HEK293 (cell line): ENCODE results near the gene E2F4.
A peak's percentile ranks its signal among the peaks of the same experiment; 100 is the strongest.

Experiments
- CTCF ChIA-PET: fragments of 350-600 bp; formaldehyde crosslinking; extraction: SDS; loops from one replicate; lab custom pipeline; 2021; ENCODE audit warnings: antibody characterized with exemption; lab: Yijun Ruan, JAX
- POLR2A ChIA-PET: fragments of 300-600 bp; formaldehyde crosslinking; extraction: SDS; loops from one replicate; lab custom pipeline; 2020; ENCODE audit warnings: antibody characterized with exemption, inconsistent platforms; lab: Yijun Ruan, JAX
- H3K27ac ChIP-seq: fragments of 200-500 bp; sonication (Bioruptor generic); 2 replicates; pipeline ENCODE4 v1.5.1; 2014; ENCODE audit warnings: low read depth, low read length, control low read depth, inconsistent platforms; ENCODE audit errors: extremely low read depth
- H3K36me3 ChIP-seq, 2 experiments: fragments of 200-500 bp in 1 of 2; sonication (Bioruptor generic) in 1 of 2; 1 replicate in 1 of 2; 2 replicates in 1 of 2; pipeline ENCODE4 v1.5.1; 2014 to 2017; ENCODE audit warnings: inconsistent platforms in 2 of 2, low read length in 2 of 2; ENCODE audit not compliant: control insufficient read depth in 2 of 2, insufficient read depth in 1 of 2
- H3K4me1 ChIP-seq: fragments of 200-500 bp; sonication (Bioruptor generic); 2 replicates; pipeline ENCODE4 v1.5.1; 2014; ENCODE audit warnings: mild to moderate bottlenecking, low read length, inconsistent platforms; ENCODE audit not compliant: control insufficient read depth, insufficient read depth
- H3K4me3 ChIP-seq: 2 replicates; pipeline ENCODE4 v1.5.1; 2011; ENCODE audit warnings: low read depth, mild to moderate bottlenecking, control low read depth, low read length, moderate library complexity
- H3K9me3 ChIP-seq: fragments of 200-500 bp; sonication (Bioruptor generic); 2 replicates; pipeline ENCODE4 v1.5.1; 2014; ENCODE audit warnings: low read depth, low read length, inconsistent platforms; ENCODE audit not compliant: control insufficient read depth, insufficient read depth
- BCL6B ChIP-seq: fragments of 450-650 bp; formaldehyde crosslinking; IDR thresholded peaks from 2 replicates; pipeline ENCODE4 v1.5.1; 2017; ENCODE audit warnings: missing biosample characterization, missing genetic modification characterization
- ELK4 ChIP-seq: IDR thresholded peaks from 2 replicates; pipeline ENCODE4 v1.6.1; 2011; ENCODE audit warnings: mild to moderate bottlenecking, low read depth, low read length, borderline replicate concordance
- GLI2 ChIP-seq: fragments of 450-650 bp; formaldehyde crosslinking; IDR thresholded peaks from 2 replicates; pipeline ENCODE4; 2017; ENCODE audit warnings: missing biosample characterization, missing genetic modification characterization, low read depth, borderline replicate concordance
- IKZF3 ChIP-seq: fragments of 450-650 bp; IDR thresholded peaks from 2 replicates; pipeline ENCODE4 v1.5.0; 2018; ENCODE audit warnings: missing biosample characterization, mild to moderate bottlenecking, missing genetic modification characterization, moderate library complexity
- PATZ1 ChIP-seq: fragments of 450-650 bp; formaldehyde crosslinking; IDR thresholded peaks from 2 replicates; pipeline ENCODE4 v1.5.1; 2016; ENCODE audit warnings: missing biosample characterization, missing genetic modification characterization
- PRDM6 ChIP-seq: fragments of 450-650 bp; formaldehyde crosslinking; IDR thresholded peaks from 2 replicates; pipeline ENCODE4 v1.5.1; 2017; ENCODE audit warnings: missing biosample characterization, missing genetic modification characterization
- REST ChIP-seq: fragments of 450-650 bp; formaldehyde crosslinking; IDR thresholded peaks from 2 replicates; pipeline ENCODE4 v1.5.1; 2016; ENCODE audit warnings: missing biosample characterization, missing genetic modification characterization
- ZBTB17 ChIP-seq: fragments of 450-650 bp; formaldehyde crosslinking; IDR thresholded peaks from 2 replicates; pipeline ENCODE4 v1.5.1; 2016; ENCODE audit warnings: missing biosample characterization, missing genetic modification characterization
- ZNF19 ChIP-seq: fragments of 450-650 bp; formaldehyde crosslinking; IDR thresholded peaks from 2 replicates; pipeline ENCODE4; 2016; ENCODE audit warnings: missing biosample characterization, missing genetic modification characterization, low read depth
- ZNF23 ChIP-seq: fragments of 450-650 bp; formaldehyde crosslinking; IDR thresholded peaks from 2 replicates; pipeline ENCODE4 v1.5.1; 2016; ENCODE audit warnings: missing biosample characterization, missing genetic modification characterization, borderline replicate concordance
- ZNF366 ChIP-seq: fragments of 450-650 bp; formaldehyde crosslinking; conservative IDR thresholded peaks from 2 replicates; pipeline ENCODE4 v1.5.1; 2016; ENCODE audit warnings: missing biosample characterization, missing genetic modification characterization
- ZNF423 ChIP-seq: fragments of 450-650 bp; formaldehyde crosslinking; IDR thresholded peaks from 2 replicates; pipeline ENCODE4 v1.5.1; 2016; ENCODE audit warnings: missing biosample characterization, missing genetic modification characterization
- ZNF561 ChIP-seq: fragments of 450-650 bp; IDR thresholded peaks from 2 replicates; pipeline ENCODE4 v1.5.1; 2018; ENCODE audit warnings: missing biosample characterization, missing genetic modification characterization, borderline replicate concordance
- ZNF768 ChIP-seq: fragments of 450-650 bp; formaldehyde crosslinking; IDR thresholded peaks from 2 replicates; pipeline ENCODE4 v1.5.1; 2018; ENCODE audit warnings: missing biosample characterization, mild to moderate bottlenecking, missing genetic modification characterization
- TF ChIP-seq, protein P1 (sequence below): fragments of 450-650 bp; formaldehyde crosslinking; IDR thresholded peaks from 2 replicates; pipeline ENCODE4 v1.5.1; 2016; ENCODE audit warnings: missing biosample characterization, missing genetic modification characterization
- TF ChIP-seq, protein P2 (sequence below): fragments of 450-650 bp; formaldehyde crosslinking; IDR thresholded peaks from 2 replicates; pipeline ENCODE4 v1.5.1; 2016; ENCODE audit warnings: missing biosample characterization, missing genetic modification characterization

Gene E2F4

GRCh38 chr16:67146523-67147357, 45.2 kb upstream of the E2F4 start:
- POLR2A ChIA-PET = no interaction called here

DNA sequence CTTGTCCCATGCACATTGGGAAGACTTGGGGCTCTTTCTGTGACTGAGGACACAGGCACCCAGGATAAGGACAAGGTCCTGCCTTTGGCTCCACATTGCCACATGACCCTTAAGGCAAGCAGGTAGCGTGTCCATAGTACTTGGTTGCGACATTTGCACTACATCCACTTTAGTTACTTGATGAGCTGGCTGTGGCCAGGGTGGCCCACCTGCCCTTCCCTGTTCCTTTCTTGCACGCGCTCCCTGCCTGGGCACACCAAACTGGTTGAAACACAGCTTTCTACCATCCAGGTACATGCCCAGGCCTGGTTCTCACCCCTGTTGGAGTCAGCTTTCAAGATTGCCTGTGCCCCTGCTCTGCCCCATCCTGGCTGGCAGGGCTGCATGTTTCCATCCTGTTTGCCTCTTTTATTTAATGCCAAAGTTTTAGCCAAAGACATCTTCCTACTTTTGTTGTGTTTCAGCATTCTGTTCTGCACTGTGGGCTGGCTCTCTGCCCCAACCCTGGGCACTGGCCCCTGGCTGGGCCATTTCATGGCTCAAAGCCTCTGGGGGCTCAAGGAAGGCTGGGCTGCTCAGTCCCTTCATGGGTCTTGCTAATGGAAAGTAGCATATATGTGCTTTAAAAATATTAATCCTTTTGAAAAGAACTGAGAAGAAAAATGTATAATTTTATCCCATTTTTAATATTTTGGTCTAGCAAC, 44.4 kb upstream of the E2F4 start:
- Histone ChIP-seq H3K4me3 (no peak overlapping the region), H3K36me3 (peaks cover 8 to 69% of the 10 kb centered on the region in 2 experiments; a peak in 2 of 3 replicates), H3K4me1 (0 out of 2 replicates have a peak, but pooled peaks cover 3% of the 10 kb centered on the region), H3K9me3 (no peaks in the 10 kb centered on the region), H3K27ac (no peak overlapping the region)
- ChIA-PET CTCF (no interaction called here), POLR2A (no interaction called here)
- TF ChIP-seq BCL6B = no peak
- TF ChIP-seq GLI2 (tag by site-specific recombination) = no peak
- TF ChIP-seq ZBTB17 (tag by site-specific recombination) = no peak
- TF ChIP-seq IKZF3 = no peak
- TF ChIP-seq PATZ1 = no peak
- TF ChIP-seq ZNF23 (tag by site-specific recombination) = no peak
- no peak for TF ChIP-seq ZNF768 (tag by site-specific recombination)
- no peak for TF ChIP-seq ZNF423 (tag by site-specific recombination)
- TF ChIP-seq REST (tag by site-specific recombination) = no peak
- no peak for TF ChIP-seq PRDM6

More at GRCh38 chr16:67146523-67147357, 45.2 kb upstream of the E2F4 start:
- H3K27ac ChIP-seq = no peak overlapping the region
- TF ChIP-seq, protein P1, sequence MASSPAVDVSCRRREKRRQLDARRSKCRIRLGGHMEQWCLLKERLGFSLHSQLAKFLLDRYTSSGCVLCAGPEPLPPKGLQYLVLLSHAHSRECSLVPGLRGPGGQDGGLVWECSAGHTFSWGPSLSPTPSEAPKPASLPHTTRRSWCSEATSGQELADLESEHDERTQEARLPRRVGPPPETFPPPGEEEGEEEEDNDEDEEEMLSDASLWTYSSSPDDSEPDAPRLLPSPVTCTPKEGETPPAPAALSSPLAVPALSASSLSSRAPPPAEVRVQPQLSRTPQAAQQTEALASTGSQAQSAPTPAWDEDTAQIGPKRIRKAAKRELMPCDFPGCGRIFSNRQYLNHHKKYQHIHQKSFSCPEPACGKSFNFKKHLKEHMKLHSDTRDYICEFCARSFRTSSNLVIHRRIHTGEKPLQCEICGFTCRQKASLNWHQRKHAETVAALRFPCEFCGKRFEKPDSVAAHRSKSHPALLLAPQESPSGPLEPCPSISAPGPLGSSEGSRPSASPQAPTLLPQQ (tag by site-specific recombination) = peak; percentile 87
- TF ChIP-seq ZNF19 (tag by site-specific recombination) = no peak
- TF ChIP-seq, protein P2, sequence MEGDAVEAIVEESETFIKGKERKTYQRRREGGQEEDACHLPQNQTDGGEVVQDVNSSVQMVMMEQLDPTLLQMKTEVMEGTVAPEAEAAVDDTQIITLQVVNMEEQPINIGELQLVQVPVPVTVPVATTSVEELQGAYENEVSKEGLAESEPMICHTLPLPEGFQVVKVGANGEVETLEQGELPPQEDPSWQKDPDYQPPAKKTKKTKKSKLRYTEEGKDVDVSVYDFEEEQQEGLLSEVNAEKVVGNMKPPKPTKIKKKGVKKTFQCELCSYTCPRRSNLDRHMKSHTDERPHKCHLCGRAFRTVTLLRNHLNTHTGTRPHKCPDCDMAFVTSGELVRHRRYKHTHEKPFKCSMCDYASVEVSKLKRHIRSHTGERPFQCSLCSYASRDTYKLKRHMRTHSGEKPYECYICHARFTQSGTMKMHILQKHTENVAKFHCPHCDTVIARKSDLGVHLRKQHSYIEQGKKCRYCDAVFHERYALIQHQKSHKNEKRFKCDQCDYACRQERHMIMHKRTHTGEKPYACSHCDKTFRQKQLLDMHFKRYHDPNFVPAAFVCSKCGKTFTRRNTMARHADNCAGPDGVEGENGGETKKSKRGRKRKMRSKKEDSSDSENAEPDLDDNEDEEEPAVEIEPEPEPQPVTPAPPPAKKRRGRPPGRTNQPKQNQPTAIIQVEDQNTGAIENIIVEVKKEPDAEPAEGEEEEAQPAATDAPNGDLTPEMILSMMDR (tag by site-specific recombination) = 0 out of 2 replicates have a peak, but pooled peaks have one; percentile 37
- TF ChIP-seq ZNF561 (tag by site-specific recombination) = no peak
- no peak for TF ChIP-seq ZNF366 (tag by site-specific recombination)
- no peak for TF ChIP-seq ELK4
- TF ChIP-seq, all 188 proteins: peak for 2
- CTCF ChIA-PET = interaction anchor here (3.1 kb wide), 1 partner anchor 9 kb away, joined by 10 read pairs; no protein-coding TSS in a partner anchor
- Histone ChIP-seq H3K4me1 (0 out of 2 replicates have a peak, but pooled peaks cover 3% of the 10 kb centered on the region), H3K36me3 (peaks cover 8 to 78% of the 10 kb centered on the region in 2 experiments; a peak in 2 of 3 replicates), H3K9me3 (no peaks in the 10 kb centered on the region), H3K4me3 (no peak overlapping the region)
